Tibial nerve (tissue), 4 donors: ENCODE results near the gene SH3YL1.

ENCODE experiments used
- CTCF ChIP-seq, 5 experiments: fragments of 200-600 bp in 3 of 5; fragments of 450-650 bp in 2 of 5; sonication (generic) in 3 of 5; IDR thresholded peaks; one replicate each; pipeline ENCODE4 v1.5.1; 2016 to 2019; ENCODE audit warnings: antibody characterized with exemption in 5 of 5, mild to moderate bottlenecking in 3 of 5, moderate library complexity in 2 of 5
- EP300 ChIP-seq, 2 donors: sonication (generic); formaldehyde crosslinking; IDR thresholded peaks; one replicate each; pipeline ENCODE4 v1.6.1; 2017; ENCODE audit warnings: antibody characterized with exemption in 2 of 2, mild to moderate bottlenecking in 1 of 2

DNA sequence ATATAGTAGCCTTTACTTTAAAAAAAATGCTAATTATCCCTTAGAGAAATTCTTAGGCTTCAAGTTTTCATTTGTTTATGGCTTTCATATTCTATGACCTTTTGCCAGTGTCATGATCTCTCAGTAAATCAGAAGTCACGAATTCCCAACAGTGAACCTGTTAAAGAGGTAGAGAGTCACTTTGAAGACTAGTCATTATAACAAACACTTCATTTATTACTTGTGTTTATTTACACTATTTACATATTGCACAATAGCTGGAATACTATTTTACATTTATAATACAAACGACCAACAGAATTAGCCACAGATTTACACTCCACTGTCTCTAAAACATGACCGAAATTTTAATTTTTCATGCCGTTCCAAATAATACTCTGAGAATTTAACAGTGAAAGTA lies 15.5 kb upstream of the SH3YL1 start:
- TF ChIP-seq EP300 (IDR thresholded peaks at IDR 0.05) (no peak), CTCF (IDR thresholded peaks at IDR 0.05) (no peak)
